ENCODE data around the gene RPL9.

The RPL9 gene

DNA sequence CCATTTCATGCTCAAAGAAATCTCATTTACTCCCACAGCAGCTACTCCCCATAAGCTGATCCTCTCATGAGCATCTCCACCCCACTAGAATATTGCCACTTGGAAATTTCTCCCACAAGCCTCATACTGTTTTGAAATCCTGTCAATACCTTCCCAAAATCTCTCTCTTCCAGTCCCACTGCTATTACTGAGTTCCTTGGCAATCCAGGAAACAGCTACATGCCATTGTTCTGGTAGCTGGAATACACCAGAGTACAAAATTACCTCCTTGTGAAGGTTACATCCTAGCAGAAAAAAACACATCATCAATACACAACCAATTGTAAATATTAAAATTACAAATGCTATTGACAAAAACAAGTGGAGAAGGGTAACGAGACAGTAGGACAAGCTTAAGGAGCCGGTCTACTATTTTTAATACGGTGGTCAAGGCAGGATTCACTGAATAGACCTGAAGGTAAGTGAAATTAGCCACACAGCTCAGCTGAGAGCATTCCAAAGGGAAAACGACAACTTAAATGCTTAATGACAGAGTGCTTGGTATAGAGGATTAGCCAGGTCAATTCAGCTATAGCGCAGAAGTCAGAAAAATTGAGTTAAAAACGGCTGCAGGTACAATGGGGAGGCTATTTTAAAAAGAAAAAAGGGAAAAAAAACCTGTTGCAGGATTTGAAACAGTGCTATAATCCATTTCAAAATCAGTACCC lies 6.4 kb downstream of the RPL9 start (continued):
- TF ChIP-seq ZNF565 (CRISPR knock-in tag; conservative IDR thresholded peaks at IDR 0.05; ENCODE audit: low read depth) (no peak), ISL1 (CRISPR knock-in tag; IDR thresholded peaks at IDR 0.05) (no peak), TOX (CRISPR knock-in tag; IDR thresholded peaks at IDR 0.05; ENCODE audit: borderline replicate concordance) (no peak), OSR1 (CRISPR knock-in tag; IDR thresholded peaks at IDR 0.05) (no peak), ARNTL (CRISPR knock-in tag; IDR thresholded peaks at IDR 0.05; ENCODE audit: borderline replicate concordance, low read depth) (no peak)

GRCh38 chr4:39451423-39452023 lies 7.2 kb downstream of the RPL9 start:
- no peak for TF ChIP-seq BACH2 (CRISPR knock-in tag; IDR thresholded peaks at IDR 0.05; ENCODE audit: borderline replicate concordance)
- no peak for TF ChIP-seq ARNTL (CRISPR knock-in tag; IDR thresholded peaks at IDR 0.05; ENCODE audit: borderline replicate concordance, low read depth)
- no peak for TF ChIP-seq ZFP3 (CRISPR knock-in tag; IDR thresholded peaks at IDR 0.05)
- TF ChIP-seq PATZ1 (CRISPR knock-in tag; IDR thresholded peaks at IDR 0.05; ENCODE audit: borderline replicate concordance): no peak

DNA sequence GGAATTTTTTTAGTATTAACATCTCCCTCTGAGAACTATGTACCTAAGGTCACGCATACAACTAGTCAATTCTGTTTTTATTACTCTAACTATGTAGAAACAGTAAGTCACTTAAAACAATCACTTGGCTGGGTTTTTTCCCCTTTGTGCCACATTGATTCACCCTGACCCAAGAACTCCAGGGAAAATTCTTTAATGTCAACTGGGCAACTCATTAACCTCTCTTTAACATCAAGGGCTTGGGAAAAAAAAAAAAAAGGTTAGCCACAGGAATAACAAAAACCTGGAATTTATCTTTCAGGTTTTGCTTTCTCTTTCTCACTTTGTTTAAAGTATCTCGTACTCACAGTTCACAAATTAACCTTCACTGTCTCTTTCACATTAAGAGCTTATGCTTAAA lies 8.1 kb downstream of the RPL9 start:
- ATAC-seq: no peak

More at GRCh38 chr4:39451423-39452023, 7.2 kb downstream of the RPL9 start:
- peak; percentile 12; the same call in 2 of the 3 replicates for ATAC-seq

More for the DNA sequence above, 8.1 kb downstream of the RPL9 start:
- TF ChIP-seq, protein P1, sequence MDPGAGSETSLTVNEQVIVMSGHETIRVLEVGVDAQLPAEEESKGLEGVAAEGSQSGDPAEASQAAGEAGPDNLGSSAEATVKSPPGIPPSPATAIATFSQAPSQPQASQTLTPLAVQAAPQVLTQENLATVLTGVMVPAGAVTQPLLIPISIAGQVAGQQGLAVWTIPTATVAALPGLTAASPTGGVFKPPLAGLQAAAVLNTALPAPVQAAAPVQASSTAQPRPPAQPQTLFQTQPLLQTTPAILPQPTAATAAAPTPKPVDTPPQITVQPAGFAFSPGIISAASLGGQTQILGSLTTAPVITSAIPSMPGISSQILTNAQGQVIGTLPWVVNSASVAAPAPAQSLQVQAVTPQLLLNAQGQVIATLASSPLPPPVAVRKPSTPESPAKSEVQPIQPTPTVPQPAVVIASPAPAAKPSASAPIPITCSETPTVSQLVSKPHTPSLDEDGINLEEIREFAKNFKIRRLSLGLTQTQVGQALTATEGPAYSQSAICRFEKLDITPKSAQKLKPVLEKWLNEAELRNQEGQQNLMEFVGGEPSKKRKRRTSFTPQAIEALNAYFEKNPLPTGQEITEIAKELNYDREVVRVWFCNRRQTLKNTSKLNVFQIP (CRISPR knock-in tag; IDR thresholded peaks at IDR 0.05; ENCODE audit: borderline replicate concordance, low read depth): no peak
- no peak for TF ChIP-seq TOX (CRISPR knock-in tag; IDR thresholded peaks at IDR 0.05; ENCODE audit: borderline replicate concordance)
- TF ChIP-seq BACH2 (CRISPR knock-in tag; IDR thresholded peaks at IDR 0.05; ENCODE audit: borderline replicate concordance): no peak
- no peak for TF ChIP-seq ESRRG (CRISPR knock-in tag; IDR thresholded peaks at IDR 0.05)
- no peak for TF ChIP-seq CSDC2 (CRISPR knock-in tag; IDR thresholded peaks at IDR 0.05)
- no peak for TF ChIP-seq ZNF8 (CRISPR knock-in tag; IDR thresholded peaks at IDR 0.05)
- TF ChIP-seq GLIS3 (CRISPR knock-in tag; IDR thresholded peaks at IDR 0.05): no peak
- TF ChIP-seq ZNF565 (CRISPR knock-in tag; conservative IDR thresholded peaks at IDR 0.05; ENCODE audit: low read depth): no peak
- TF ChIP-seq ZNF70 (CRISPR knock-in tag; IDR thresholded peaks at IDR 0.05): no peak
- no peak for TF ChIP-seq PATZ1 (CRISPR knock-in tag; IDR thresholded peaks at IDR 0.05; ENCODE audit: borderline replicate concordance)
- TF ChIP-seq ISL1 (CRISPR knock-in tag; IDR thresholded peaks at IDR 0.05): no peak
- no peak for TF ChIP-seq ZFP3 (CRISPR knock-in tag; IDR thresholded peaks at IDR 0.05)
- no peak for TF ChIP-seq CREB5 (CRISPR knock-in tag; IDR thresholded peaks at IDR 0.05; ENCODE audit: low read depth)
- no peak for TF ChIP-seq PPARA (CRISPR knock-in tag; IDR thresholded peaks at IDR 0.05; ENCODE audit: borderline replicate concordance)
- no peak for TF ChIP-seq RARB (CRISPR knock-in tag; IDR thresholded peaks at IDR 0.05)
- TF ChIP-seq, protein P2, sequence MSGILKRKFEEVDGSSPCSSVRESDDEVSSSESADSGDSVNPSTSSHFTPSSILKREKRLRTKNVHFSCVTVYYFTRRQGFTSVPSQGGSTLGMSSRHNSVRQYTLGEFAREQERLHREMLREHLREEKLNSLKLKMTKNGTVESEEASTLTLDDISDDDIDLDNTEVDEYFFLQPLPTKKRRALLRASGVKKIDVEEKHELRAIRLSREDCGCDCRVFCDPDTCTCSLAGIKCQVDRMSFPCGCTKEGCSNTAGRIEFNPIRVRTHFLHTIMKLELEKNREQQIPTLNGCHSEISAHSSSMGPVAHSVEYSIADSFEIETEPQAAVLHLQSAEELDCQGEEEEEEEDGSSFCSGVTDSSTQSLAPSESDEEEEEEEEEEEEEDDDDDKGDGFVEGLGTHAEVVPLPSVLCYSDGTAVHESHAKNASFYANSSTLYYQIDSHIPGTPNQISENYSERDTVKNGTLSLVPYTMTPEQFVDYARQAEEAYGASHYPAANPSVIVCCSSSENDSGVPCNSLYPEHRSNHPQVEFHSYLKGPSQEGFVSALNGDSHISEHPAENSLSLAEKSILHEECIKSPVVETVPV (CRISPR knock-in tag; IDR thresholded peaks at IDR 0.05): no peak
- TF ChIP-seq TCF4 (CRISPR knock-in tag; IDR thresholded peaks at IDR 0.05; ENCODE audit: borderline replicate concordance): no peak
- TF ChIP-seq ARNTL (CRISPR knock-in tag; IDR thresholded peaks at IDR 0.05; ENCODE audit: borderline replicate concordance, low read depth): no peak

All from SK-N-SH treated with all-trans-retinoic acid at 6 μM for 48 hours (cell line).